Activated CD4-positive, alpha-beta memory T cell treated with anti-CD3 and anti-CD28 coated beads, Interleukin-2, amount 10 ng/mL, durations not matched to agents 7 days and 5 days (primary cell): ENCODE data around the gene MBD3L1. TPM values are rescaled to one million over a fixed set of nuclear protein-coding genes. Genes with fewer than 3 reads are reported as not detected.

ENCODE experiments used
- CTCF ChIA-PET: fragments of 350-600 bp; sonication (Branson Sonifier 250); formaldehyde crosslinking; loops from one replicate; lab custom pipeline; 2021; ENCODE audit warnings: antibody characterized with exemption, inconsistent platforms; lab: Charles Lee
- POLR2A ChIA-PET: fragments of 350-600 bp; sonication (Branson Sonifier 250); formaldehyde crosslinking; loops from one replicate; lab custom pipeline; 2021; ENCODE audit warnings: antibody characterized with exemption; lab: Charles Lee
- DNase-seq: peaks from one replicate; pipeline ENCODE4 v3.0.0-alpha.2; 2020
- H3K27ac Mint-ChIP-seq: one replicate; pipeline ENCODE4 v1.8.0; 2021; ENCODE audit warnings: mild to moderate bottlenecking, mixed read lengths
- H3K27me3 Mint-ChIP-seq: one replicate; pipeline ENCODE4 v1.8.0; 2021; ENCODE audit warnings: mixed read lengths
- H3K36me3 Mint-ChIP-seq: one replicate; pipeline ENCODE4 v1.8.0; 2021; ENCODE audit warnings: low read depth, mixed read lengths
- H3K4me1 Mint-ChIP-seq: one replicate; pipeline ENCODE4 v1.8.0; 2021; ENCODE audit warnings: mixed read lengths
- H3K4me3 Mint-ChIP-seq: one replicate; pipeline ENCODE4 v1.8.0; 2021; ENCODE audit warnings: mild to moderate bottlenecking, mixed read lengths
- H3K9me3 Mint-ChIP-seq: one replicate; pipeline ENCODE4 v1.8.0; 2021; ENCODE audit warnings: mixed read lengths
- total RNA-seq, 2 experiments: library from RNA; stranded (reverse); gene quantifications; one replicate each; pipeline ENCODE4 v1.2.3, GENCODE V29; 2021

The MBD3L1 gene
- total RNA-seq, 2 experiments from 2014 or later: not detected

DNA sequence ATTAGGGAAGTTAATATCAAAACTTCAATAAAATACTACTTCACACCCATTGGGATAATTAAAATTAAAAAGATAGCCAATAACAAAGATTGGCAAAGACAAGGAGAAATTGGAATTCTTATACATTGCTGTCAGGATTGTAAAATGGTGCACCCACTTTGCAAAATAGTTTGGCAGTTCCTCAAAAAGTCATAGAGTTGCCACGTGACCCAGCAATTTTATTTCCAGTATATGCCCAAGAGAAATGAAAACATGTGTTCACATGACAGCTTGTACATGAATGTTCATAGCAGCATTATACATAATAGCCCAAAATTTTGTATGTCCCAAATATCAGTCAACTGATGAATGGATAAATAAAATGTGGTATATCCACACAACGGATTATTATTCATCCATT is 3.3 kb downstream of the MBD3L1 start:
- ChIA-PET POLR2A (no interaction called here), CTCF (no interaction called here)
- H3K27me3 Mint-ChIP-seq: peaks cover 6% of the 10 kb centered on the region
- H3K4me3 Mint-ChIP-seq: no peak overlapping the region
- no peak for DNase-seq
- H3K27ac Mint-ChIP-seq: no peak overlapping the region
- H3K9me3 Mint-ChIP-seq: peaks cover 8% of the 10 kb centered on the region
- peaks cover 22% of the 10 kb centered on the region for H3K4me1 Mint-ChIP-seq
- H3K36me3 Mint-ChIP-seq: peaks cover 3% of the 10 kb centered on the region

DNA sequence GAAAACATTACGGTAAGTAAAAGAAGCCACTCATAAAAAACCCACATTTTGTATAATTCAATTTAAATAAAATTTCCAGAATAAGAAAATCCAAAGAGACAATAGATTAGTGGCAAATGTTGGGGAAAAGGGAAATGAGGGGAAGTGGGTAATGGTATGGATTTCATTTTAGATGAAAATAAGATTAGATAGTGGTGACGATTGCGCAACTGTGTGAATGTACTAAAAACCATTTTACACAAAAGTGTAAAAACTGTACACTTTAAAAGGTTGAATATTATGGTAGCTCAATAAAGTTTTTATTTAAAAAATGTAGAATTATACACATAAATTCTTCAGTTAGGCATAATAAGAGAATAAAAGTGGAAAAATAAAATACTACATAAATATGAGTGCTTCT is 3.7 kb downstream of the MBD3L1 start:
- peaks cover 22% of the 10 kb centered on the region for H3K4me1 Mint-ChIP-seq
- no peak overlapping the region for H3K4me3 Mint-ChIP-seq
- H3K36me3 Mint-ChIP-seq: peaks cover 3% of the 10 kb centered on the region
- DNase-seq: no peak
- H3K9me3 Mint-ChIP-seq: peaks cover 8% of the 10 kb centered on the region
- ChIA-PET CTCF (no interaction called here), POLR2A (no interaction called here)
- H3K27ac Mint-ChIP-seq: no peak overlapping the region
- peaks cover 6% of the 10 kb centered on the region for H3K27me3 Mint-ChIP-seq

DNA sequence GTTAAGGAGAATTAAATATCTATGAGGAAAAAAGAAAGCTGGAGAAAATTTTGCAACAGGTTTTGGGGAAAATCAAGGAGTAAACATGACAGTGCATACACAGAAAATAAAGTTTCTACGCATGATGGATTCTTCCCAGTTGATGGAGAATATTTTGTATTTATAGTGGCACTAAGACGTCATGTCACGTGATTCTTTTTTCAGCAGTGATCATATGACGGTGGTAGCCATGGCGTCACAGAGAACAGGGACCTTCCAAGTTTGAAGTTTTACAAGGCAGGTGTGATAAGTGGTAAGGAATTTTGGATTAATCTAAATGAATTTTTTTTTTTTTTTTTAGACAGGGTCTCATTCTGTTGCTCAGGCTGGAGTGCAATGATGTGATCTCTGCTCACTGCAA is 8.5 kb downstream of the MBD3L1 start:
- ChIA-PET CTCF (no interaction called here), POLR2A (no interaction called here)
- Mint-ChIP-seq H3K4me1 (no peaks in the 10 kb centered on the region), H3K9me3 (no peaks in the 10 kb centered on the region), H3K27me3 (no peaks in the 10 kb centered on the region), H3K27ac (no peak overlapping the region), H3K4me3 (no peak overlapping the region), H3K36me3 (no peaks in the 10 kb centered on the region)
- DNase-seq: no peak

DNA sequence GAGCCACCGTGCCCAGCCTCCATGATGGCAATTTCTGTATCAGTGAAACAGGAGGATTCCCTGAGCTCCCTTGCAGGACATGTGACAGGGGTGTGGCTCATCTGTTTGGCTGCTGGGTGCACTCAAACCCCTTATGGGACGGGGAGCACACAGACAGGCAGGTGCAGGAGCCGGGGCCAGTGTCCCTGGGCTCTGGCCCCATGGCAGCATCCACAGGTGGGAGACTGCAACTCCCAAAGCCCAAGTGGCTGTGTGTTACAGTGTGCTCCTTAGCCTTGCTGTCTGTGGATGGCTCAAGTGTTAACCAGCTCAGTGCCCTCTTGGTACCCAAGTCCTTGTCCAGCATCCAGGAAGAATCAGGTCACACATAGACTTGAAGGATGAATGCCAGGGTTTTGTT is 14.6 kb downstream of the MBD3L1 start:
- ChIA-PET CTCF (no interaction called here), POLR2A (interaction anchor here (2.2 kb wide), 1 partner anchor 14 kb away, joined by 4 read pairs; the partner anchor contains the start of gene MBD3L1)
- H3K36me3 Mint-ChIP-seq: no peaks in the 10 kb centered on the region

DNA sequence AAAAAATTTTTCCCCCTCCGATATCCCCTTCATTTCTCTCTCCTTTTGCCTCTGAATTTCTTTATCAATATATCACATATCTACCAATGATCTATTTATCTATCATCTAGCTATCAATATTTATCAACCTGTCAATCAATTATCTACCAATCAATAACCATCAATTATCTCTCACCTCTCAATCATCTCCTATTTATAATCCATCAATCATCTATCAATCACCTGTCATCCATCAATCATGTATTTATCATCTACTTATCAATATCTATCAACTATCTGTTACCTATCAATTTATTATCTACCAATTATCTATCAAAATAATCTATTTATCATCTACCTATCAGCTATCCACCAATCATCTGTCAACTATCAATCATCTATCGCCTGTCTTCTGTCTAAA is 17.1 kb downstream of the MBD3L1 start:
- Mint-ChIP-seq H3K4me3 (no peak overlapping the region), H3K36me3 (no peaks in the 10 kb centered on the region), H3K9me3 (peaks cover 22% of the 10 kb centered on the region), H3K27me3 (no peaks in the 10 kb centered on the region), H3K27ac (no peak overlapping the region), H3K4me1 (no peaks in the 10 kb centered on the region)
- no peak for DNase-seq
- ChIA-PET CTCF (no interaction called here), POLR2A (no interaction called here)

More for the DNA sequence above, 14.6 kb downstream of the MBD3L1 start:
- Mint-ChIP-seq H3K4me3 (no peak overlapping the region), H3K9me3 (peaks cover 19% of the 10 kb centered on the region), H3K27ac (no peak overlapping the region), H3K4me1 (no peaks in the 10 kb centered on the region), H3K27me3 (no peaks in the 10 kb centered on the region)
- DNase-seq: no peak

DNA sequence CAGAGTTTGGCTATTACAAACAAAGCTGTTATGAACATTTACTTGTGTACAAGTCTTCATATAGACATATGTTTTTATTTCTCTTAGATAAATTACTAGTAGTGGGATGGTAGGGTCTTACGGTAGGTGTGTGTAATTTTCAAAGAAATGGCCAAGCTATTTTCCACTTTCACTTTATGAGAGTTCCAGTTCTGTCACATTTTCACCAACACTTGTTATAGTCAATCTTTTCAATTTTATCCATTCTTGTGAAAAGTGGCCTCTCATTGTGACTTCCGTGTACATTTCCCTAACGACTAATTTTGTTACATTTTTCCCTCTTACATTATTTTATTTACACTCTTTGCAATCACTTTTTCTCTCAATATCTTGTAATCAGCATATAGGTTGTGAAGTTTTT is 18.3 kb downstream of the MBD3L1 start:
- Mint-ChIP-seq H3K27ac (no peak overlapping the region), H3K4me3 (no peak overlapping the region), H3K36me3 (no peaks in the 10 kb centered on the region), H3K4me1 (no peaks in the 10 kb centered on the region), H3K9me3 (peaks cover 22% of the 10 kb centered on the region), H3K27me3 (no peaks in the 10 kb centered on the region)
- DNase-seq: no peak
- ChIA-PET CTCF (no interaction called here), POLR2A (no interaction called here)

DNA sequence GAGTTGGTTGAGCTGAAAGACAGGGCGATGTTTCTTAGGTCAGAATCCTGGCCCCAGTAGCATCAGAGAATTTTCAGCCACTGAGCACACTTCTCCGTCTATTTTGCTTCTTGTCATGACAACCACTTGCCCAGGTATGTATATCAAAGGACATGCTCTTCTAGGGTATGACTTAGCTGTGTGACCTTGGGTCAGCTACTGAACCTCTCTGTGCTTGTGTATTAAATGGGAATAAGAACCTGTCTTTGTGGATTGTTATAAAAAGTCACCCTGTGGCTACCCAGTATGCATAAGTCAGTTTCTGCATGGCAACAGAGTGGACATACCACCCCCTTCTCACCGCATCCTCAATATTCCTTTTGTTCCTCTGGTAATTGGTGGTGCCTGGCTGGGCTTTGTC is 26.1 kb downstream of the MBD3L1 start:
- H3K4me3 Mint-ChIP-seq: no peak overlapping the region
- ChIA-PET POLR2A (no interaction called here), CTCF (interaction anchor here (0.7 kb wide), 1 partner anchor 17 kb away, joined by 4 read pairs; no protein-coding TSS in a partner anchor)
- DNase-seq: no peak
- no peaks in the 10 kb centered on the region for H3K36me3 Mint-ChIP-seq
- H3K27ac Mint-ChIP-seq: no peak overlapping the region
- no peaks in the 10 kb centered on the region for H3K9me3 Mint-ChIP-seq
- no peaks in the 10 kb centered on the region for H3K4me1 Mint-ChIP-seq
- H3K27me3 Mint-ChIP-seq: no peaks in the 10 kb centered on the region

DNA sequence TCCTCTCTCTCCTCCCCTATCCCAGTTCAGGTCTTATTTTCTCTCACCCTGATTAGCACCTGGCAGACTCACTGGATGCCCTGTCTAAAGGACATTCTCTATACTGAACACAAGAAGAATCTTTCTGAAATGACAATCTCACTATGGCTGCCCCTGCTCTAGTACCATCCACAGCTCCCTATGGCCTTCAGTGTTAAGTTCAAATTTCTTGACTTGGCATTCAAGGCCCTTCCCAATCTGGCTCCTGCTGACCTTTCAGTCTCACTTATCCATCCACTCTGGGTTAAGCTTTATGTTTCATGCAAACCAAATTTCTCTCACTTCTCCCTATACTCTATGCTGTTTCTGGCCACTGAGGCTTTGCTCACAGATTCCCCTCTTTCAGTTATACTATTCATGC is 34.2 kb downstream of the MBD3L1 start:
- no peak overlapping the region for H3K27ac Mint-ChIP-seq
- no peaks in the 10 kb centered on the region for H3K4me1 Mint-ChIP-seq
- POLR2A ChIA-PET: no interaction called here
- CTCF ChIA-PET: no interaction called here
- no peaks in the 10 kb centered on the region for H3K27me3 Mint-ChIP-seq
- H3K4me3 Mint-ChIP-seq: no peak overlapping the region
- DNase-seq: no peak
- H3K9me3 Mint-ChIP-seq: no peaks in the 10 kb centered on the region
- no peaks in the 10 kb centered on the region for H3K36me3 Mint-ChIP-seq

DNA sequence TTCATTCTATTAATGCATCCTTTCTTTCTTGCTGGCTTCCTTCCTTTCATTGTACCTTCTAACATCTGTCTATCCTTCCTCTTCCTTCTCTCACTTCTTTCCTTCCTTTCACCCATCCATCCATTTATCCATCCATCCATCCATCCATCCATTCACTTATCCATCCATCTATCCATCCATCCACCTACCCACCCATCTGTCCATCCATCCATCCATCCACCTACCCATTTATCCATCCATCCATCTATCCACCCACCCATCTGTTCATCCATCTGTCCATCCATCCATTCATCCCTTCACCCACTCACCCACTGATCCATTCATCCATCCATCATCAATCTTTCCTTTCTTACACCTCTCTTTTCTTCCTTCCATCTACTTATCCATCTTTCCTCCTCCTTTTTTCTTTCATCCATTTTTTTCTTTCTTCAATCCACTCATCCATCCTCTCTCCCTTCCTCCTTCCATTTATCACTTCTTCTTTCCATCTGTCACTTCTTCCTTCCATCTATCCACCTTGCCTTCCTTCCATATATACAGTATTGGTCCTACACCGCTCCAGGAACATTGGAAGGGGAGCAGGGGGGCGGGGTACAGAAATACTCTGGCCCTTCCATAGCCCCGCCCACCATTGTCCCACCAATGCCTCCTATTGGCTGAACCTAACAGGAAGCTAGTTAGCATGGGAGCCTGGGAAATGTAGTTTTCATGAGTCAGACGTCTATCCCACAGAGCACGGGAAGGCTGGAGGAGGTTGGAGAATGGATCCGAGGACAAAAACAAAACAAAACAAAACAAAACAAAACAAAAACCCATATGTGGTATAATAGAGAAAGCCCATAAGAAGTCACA is 45.9 kb downstream of the MBD3L1 start:
- Mint-ChIP-seq H3K4me1 (no peaks in the 10 kb centered on the region), H3K36me3 (no peaks in the 10 kb centered on the region), H3K9me3 (peaks cover 16% of the 10 kb centered on the region), H3K27ac (no peak overlapping the region), H3K27me3 (no peaks in the 10 kb centered on the region), H3K4me3 (no peak overlapping the region)
- POLR2A ChIA-PET: no interaction called here
- no peak for DNase-seq
- CTCF ChIA-PET: no interaction called here

DNA sequence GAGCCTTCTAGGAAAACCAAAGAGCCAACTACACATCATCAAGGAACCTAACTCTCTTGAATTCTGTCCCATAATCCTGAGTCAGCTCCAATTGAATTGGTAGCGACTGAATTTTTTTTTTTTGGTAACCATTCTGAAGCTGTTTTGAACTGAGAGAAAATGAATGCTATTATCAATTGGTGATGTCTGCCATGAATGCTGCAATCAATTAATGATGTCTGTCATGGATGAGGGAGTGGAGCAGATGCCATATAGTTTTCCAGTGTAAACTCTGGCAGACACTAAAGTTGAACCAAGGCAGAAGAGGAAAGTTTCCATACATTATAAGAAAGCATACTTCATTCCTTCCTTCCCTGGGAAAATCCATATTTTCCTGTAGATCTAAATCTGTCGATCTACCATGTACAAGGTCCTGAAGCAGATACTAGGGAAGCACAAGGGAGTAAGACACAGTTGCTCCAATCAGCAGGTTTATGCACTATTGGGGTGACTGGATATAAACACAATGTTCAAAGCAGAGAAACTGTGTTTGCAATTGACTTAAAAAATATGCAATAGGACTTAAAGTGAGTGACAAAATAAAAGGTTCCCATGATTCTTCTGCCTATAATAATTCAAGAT is 48.8 kb downstream of the MBD3L1 start:
- Mint-ChIP-seq H3K27me3 (no peaks in the 10 kb centered on the region), H3K4me3 (no peak overlapping the region), H3K9me3 (peaks cover 19% of the 10 kb centered on the region), H3K27ac (no peak overlapping the region), H3K36me3 (no peaks in the 10 kb centered on the region), H3K4me1 (no peaks in the 10 kb centered on the region)
- DNase-seq: no peak
- POLR2A ChIA-PET: no interaction called here
- CTCF ChIA-PET: no interaction called here

DNA sequence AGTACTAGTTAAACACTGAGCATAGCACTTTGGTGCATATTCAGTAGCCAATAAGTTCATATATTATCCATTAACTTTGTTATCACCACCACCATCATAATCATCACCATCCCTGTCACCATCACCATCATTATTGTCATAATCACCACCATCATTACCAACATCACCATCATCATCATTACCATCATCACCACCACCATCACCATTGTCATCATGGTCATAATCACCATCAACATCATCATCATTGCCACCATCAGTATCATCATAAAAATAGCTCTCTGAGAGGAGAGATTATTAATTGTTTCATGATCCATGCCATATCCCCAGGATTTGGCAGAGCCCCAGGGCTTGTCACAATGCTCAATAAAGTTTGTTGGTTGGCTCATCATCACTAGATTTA is 49.3 kb downstream of the MBD3L1 start:
- H3K4me3 Mint-ChIP-seq: no peak overlapping the region
- peaks cover 19% of the 10 kb centered on the region for H3K9me3 Mint-ChIP-seq
- DNase-seq: no peak
- H3K36me3 Mint-ChIP-seq: no peaks in the 10 kb centered on the region
- ChIA-PET POLR2A (no interaction called here), CTCF (no interaction called here)
- H3K27me3 Mint-ChIP-seq: no peaks in the 10 kb centered on the region
- no peak overlapping the region for H3K27ac Mint-ChIP-seq
- H3K4me1 Mint-ChIP-seq: no peaks in the 10 kb centered on the region

DNA sequence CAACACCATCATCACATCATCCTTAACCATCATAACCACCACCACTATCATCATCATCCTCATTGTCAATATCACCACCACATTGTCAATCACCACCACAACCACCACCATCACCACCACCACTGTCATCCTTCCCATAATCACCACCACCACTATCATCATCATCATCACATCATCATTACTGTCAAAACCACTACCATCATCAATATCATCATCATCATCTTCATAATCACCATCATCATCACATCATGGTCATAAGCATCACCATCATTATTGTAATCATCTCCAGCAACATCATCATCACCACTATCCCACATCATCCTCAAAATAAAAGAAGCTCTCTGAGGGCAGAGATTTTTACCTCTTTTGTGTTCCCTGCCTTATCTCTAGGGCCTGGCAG is 52.2 kb downstream of the MBD3L1 start:
- ChIA-PET POLR2A (no interaction called here), CTCF (no interaction called here)
- no peaks in the 10 kb centered on the region for H3K4me1 Mint-ChIP-seq
- no peak overlapping the region for H3K4me3 Mint-ChIP-seq
- H3K27ac Mint-ChIP-seq: no peak overlapping the region
- no peaks in the 10 kb centered on the region for H3K27me3 Mint-ChIP-seq
- DNase-seq: no peak
- H3K9me3 Mint-ChIP-seq: peaks cover 12% of the 10 kb centered on the region
- no peaks in the 10 kb centered on the region for H3K36me3 Mint-ChIP-seq

DNA sequence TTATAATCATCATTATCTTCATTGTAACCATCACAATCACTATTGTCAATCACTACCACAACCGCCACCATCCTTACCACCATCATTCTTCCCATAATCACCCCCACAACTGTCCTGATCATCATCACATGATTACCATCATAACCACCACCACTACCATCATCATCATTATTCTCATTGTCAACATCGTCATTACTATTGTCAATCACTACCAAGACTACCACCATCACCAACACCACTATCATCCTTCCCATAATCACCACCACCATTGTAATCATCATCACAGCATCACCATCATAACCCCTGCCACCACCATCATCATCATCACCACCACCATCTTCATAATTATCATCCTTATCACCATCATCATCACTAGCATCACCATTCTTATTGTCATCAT is 55.2 kb downstream of the MBD3L1 start:
- no peak overlapping the region for H3K4me3 Mint-ChIP-seq
- H3K27me3 Mint-ChIP-seq: no peaks in the 10 kb centered on the region
- no peaks in the 10 kb centered on the region for H3K4me1 Mint-ChIP-seq
- ChIA-PET POLR2A (no interaction called here), CTCF (no interaction called here)
- H3K36me3 Mint-ChIP-seq: no peaks in the 10 kb centered on the region
- H3K27ac Mint-ChIP-seq: no peak overlapping the region
- no peak for DNase-seq
- H3K9me3 Mint-ChIP-seq: peaks cover 4% of the 10 kb centered on the region

DNA sequence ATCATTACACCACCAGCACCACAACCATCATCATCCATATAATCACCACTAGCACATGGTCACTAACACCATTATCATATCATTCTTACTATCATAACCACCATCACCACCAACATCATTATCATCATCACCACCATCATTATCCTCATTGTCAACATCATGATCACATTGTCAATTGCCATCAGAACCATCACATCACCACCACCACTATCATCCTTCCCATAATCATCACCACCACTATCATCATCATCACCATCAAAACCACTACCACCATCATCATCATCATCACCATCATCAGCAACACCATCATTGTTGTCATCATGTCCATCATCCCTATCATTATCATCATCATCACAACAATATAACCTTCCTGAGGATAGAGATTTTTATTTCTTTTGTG is 58.1 kb downstream of the MBD3L1 start:
- H3K27ac Mint-ChIP-seq: no peak overlapping the region
- ChIA-PET CTCF (no interaction called here), POLR2A (no interaction called here)
- DNase-seq: no peak
- no peak overlapping the region for H3K4me3 Mint-ChIP-seq
- no peaks in the 10 kb centered on the region for H3K4me1 Mint-ChIP-seq
- no peaks in the 10 kb centered on the region for H3K9me3 Mint-ChIP-seq
- no peaks in the 10 kb centered on the region for H3K27me3 Mint-ChIP-seq
- H3K36me3 Mint-ChIP-seq: no peaks in the 10 kb centered on the region
